ENCODE data around the gene SLCO4C1. TPM values are rescaled to one million over a fixed set of nuclear protein-coding genes. Genes with fewer than 3 reads are reported as not detected.

The SLCO4C1 gene
- total and polyA plus RNA-seq, 9 of the 15 experiments (the other 6 are each of a cell fraction or from before 2014, with no cell fraction given): 0.04 to 1.1 (median 0.13) TPM; not detected in 1

DNA sequence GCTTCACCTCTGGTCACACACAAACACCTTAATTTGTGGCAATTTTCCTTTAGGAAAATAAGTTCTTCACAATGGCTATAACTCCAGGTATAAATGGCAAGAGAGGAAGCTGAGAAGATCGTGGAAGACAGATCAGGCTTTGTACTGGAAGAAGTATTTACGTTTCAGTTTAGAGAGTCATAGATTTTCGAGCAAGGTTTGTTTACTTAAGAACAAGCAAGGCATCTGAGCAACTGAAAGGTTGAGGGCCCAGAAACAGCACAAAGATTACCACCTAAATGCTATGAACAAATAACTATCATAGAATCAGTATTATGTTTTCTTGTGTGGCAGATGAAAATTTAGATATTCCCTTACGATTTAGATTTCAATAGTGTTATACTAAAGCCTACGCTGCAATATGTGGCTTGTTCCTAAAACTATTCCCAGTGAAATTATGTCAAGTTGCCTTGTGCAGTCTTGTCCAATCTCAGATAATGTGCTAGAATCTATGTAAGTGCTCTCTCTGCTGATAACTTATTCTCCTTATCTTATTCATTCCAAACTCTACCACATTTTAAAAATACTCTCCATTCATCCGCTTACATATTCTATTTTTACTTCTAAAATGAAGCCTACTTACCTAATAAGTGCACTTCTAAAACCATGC is 6.7 kb downstream of the SLCO4C1 start:
- no peaks in the 10 kb centered on the region for H3K79me2 ChIP-seq (ENCODE audit: control insufficient read depth, insufficient read depth, low read length)
- H3K9ac ChIP-seq (ENCODE audit: insufficient read depth in 1 of 2, low read depth in 2 of 2, low read length in 2 of 2): no peak overlapping the region
- H3K4me1 ChIP-seq (replicated peaks in 1 of 2; ENCODE audit: control insufficient read depth in 2 of 2, insufficient read depth in 2 of 2, low read length in 2 of 2): no peaks in the 10 kb centered on the region
- H3K4me3 ChIP-seq: no peak overlapping the region
- intact Hi-C loops (cut with micrococcal nuclease): no loop called here
- no peak overlapping the region for H3K4me2 ChIP-seq (ENCODE audit: insufficient read depth, low read length)
- ATAC-seq: no peak
- FAIRE-seq: no peak
- no peak overlapping the region for H3K27ac ChIP-seq (ENCODE audit: extremely low read depth, low read depth, low read length)
- H3K27me3 ChIP-seq (ENCODE audit: control insufficient read depth in 2 of 2, insufficient read depth in 2 of 2, low read length in 2 of 2): no peaks in the 10 kb centered on the region
- TF ChIP-seq ASH1L (IDR thresholded peaks at IDR 0.05; ENCODE audit: borderline replicate concordance, low read depth, partially characterized antibody) (no peak), TAF7 (tag; IDR thresholded peaks at IDR 0.05) (no peak), SETDB1 (IDR thresholded peaks at IDR 0.05; ENCODE audit: low read length) (no peak), BCL6 (CRISPR knock-in tag; IDR thresholded peaks at IDR 0.05) (no peak), SUPT5H (IDR thresholded peaks at IDR 0.05) (no peak), TRIM24 (IDR thresholded peaks at IDR 0.05) (no peak), ELF4 (CRISPR knock-in tag; IDR thresholded peaks at IDR 0.05) (no peak), POLR2AphosphoS5 (IDR thresholded peaks at IDR 0.05; ENCODE audit: control insufficient read depth, insufficient read depth, low read depth, low read length) (no peak), MCM5 (IDR thresholded peaks at IDR 0.05; ENCODE audit: low read depth) (no peak), ZNF263 (CRISPR knock-in tag; IDR thresholded peaks at IDR 0.05; ENCODE audit: borderline replicate concordance) (no peak), MAFG (tag; conservative IDR thresholded peaks at IDR 0.05) (no peak)
- TF ChIP-seq, protein P1, sequence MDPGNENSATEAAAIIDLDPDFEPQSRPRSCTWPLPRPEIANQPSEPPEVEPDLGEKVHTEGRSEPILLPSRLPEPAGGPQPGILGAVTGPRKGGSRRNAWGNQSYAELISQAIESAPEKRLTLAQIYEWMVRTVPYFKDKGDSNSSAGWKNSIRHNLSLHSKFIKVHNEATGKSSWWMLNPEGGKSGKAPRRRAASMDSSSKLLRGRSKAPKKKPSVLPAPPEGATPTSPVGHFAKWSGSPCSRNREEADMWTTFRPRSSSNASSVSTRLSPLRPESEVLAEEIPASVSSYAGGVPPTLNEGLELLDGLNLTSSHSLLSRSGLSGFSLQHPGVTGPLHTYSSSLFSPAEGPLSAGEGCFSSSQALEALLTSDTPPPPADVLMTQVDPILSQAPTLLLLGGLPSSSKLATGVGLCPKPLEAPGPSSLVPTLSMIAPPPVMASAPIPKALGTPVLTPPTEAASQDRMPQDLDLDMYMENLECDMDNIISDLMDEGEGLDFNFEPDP (CRISPR knock-in tag; IDR thresholded peaks at IDR 0.05): no peak
- TF ChIP-seq, protein P2, sequence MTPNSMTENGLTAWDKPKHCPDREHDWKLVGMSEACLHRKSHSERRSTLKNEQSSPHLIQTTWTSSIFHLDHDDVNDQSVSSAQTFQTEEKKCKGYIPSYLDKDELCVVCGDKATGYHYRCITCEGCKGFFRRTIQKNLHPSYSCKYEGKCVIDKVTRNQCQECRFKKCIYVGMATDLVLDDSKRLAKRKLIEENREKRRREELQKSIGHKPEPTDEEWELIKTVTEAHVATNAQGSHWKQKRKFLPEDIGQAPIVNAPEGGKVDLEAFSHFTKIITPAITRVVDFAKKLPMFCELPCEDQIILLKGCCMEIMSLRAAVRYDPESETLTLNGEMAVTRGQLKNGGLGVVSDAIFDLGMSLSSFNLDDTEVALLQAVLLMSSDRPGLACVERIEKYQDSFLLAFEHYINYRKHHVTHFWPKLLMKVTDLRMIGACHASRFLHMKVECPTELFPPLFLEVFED (CRISPR knock-in tag; conservative IDR thresholded peaks at IDR 0.05): no peak
- TF ChIP-seq, protein P3, sequence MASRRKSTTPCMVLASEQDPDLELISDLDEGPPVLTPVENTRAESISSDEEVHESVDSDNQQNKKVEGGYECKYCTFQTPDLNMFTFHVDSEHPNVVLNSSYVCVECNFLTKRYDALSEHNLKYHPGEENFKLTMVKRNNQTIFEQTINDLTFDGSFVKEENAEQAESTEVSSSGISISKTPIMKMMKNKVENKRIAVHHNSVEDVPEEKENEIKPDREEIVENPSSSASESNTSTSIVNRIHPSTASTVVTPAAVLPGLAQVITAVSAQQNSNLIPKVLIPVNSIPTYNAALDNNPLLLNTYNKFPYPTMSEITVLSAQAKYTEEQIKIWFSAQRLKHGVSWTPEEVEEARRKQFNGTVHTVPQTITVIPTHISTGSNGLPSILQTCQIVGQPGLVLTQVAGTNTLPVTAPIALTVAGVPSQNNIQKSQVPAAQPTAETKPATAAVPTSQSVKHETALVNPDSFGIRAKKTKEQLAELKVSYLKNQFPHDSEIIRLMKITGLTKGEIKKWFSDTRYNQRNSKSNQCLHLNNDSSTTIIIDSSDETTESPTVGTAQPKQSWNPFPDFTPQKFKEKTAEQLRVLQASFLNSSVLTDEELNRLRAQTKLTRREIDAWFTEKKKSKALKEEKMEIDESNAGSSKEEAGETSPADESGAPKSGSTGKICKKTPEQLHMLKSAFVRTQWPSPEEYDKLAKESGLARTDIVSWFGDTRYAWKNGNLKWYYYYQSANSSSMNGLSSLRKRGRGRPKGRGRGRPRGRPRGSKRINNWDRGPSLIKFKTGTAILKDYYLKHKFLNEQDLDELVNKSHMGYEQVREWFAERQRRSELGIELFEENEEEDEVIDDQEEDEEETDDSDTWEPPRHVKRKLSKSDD (conservative IDR thresholded peaks at IDR 0.05; ENCODE audit: low read length): no peak
- TF ChIP-seq, protein P4, sequence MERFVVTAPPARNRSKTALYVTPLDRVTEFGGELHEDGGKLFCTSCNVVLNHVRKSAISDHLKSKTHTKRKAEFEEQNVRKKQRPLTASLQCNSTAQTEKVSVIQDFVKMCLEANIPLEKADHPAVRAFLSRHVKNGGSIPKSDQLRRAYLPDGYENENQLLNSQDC (CRISPR knock-in tag; IDR thresholded peaks at IDR 0.05): no peak
- DNase-seq (ENCODE audit: extremely low read depth in 1 of 4, low spot score in 3 of 4): no peak
- H2AFZ ChIP-seq (ENCODE audit: low read depth, low read length): no peak overlapping the region
- H3K9me1 ChIP-seq (ENCODE audit: control insufficient read depth, insufficient read depth, low read length): no peaks in the 10 kb centered on the region
- CTCF ChIA-PET (ENCODE audit: low intra/inter-chr PET ratio): no interaction called here
- in situ Hi-C loops (cut with MboI): no loop called here
- POLR2A ChIA-PET: no interaction called here
- H4K20me1 ChIP-seq (replicated peaks; ENCODE audit: control insufficient read depth, insufficient read depth, low read length): no peaks in the 10 kb centered on the region
- H3K9me3 ChIP-seq (replicated peaks; ENCODE audit: control insufficient read depth, insufficient read depth, low read depth, low read length): no peaks in the 10 kb centered on the region
- BruUV-seq (replicated peaks): no TSS peak
- 2% methylated on average over 6 of the region's 6 CpGs for WGBS (ENCODE audit: insufficient coverage, low coverage, missing lambda C conversion rate)
- H3K36me3 ChIP-seq (ENCODE audit: control insufficient read depth, insufficient read depth, low read length): no peaks in the 10 kb centered on the region

All from K562 (cell line).